ENCODE results near the gene EFCC1. TPM values are rescaled to one million over a fixed set of nuclear protein-coding genes. Genes with fewer than 3 reads are reported as not detected.

Gene EFCC1
- total RNA-seq, 4 donors from 2014 or later = 0.75 to 2.2 (median 1.7) TPM

- Histone ChIP-seq H3K4me1 (peaks cover 15 to 69% (median 46%) of the 10 kb centered on the region in 4 donors), H3K36me3 (no peaks in the 10 kb centered on the region), H3K4me3 (no peak overlapping the region), H3K9me3 (no peaks in the 10 kb centered on the region), H3K27ac (peak overlapping the region; percentile 54 to 86 (median 76)), H3K27me3 (no peaks in the 10 kb centered on the region)
- TF ChIP-seq EP300 (IDR thresholded peaks at IDR 0.05; ENCODE audit: low read depth) = no peak
- TF ChIP-seq POLR2A (IDR thresholded peaks at IDR 0.05) = no peak
- TF ChIP-seq CTCF (IDR thresholded peaks at IDR 0.05) = no peak
- no peak for TF ChIP-seq POLR2AphosphoS5 (IDR thresholded peaks at IDR 0.05)
- in situ Hi-C loops (cut with MboI; ENCODE audit: low pct_ligation_motif_present in 1 of 4, low pct_unique_long_range_greater_than_20kb in 1 of 4, low sequenced_read_pairs in 3 of 4) (loop anchor here in 1 of 4 donors (10.0 kb wide), 1 partner anchor 186 kb away; the partner anchor contains the start of gene COPG1), intact Hi-C loops (cut with DNase I; ENCODE audit: low total_unique reads) (loop anchor here (10.0 kb wide), 1 partner anchor 186 kb away; the partner anchor contains the start of gene COPG1)
- peak; percentile 73 for DNase-seq
- WGBS, 2 donors (ENCODE audit: low coverage in 1 of 2) = 43% methylated on average over 4 of the region's 4 CpGs; no CpG with 5 or more reads in 1 of the 2 donors
These were observed 57.5 kb downstream of the EFCC1 start for GRCh38 chr3:129058441-129059200.

GRCh38 chr3:129059311-129059958, 58.3 kb downstream of the EFCC1 start:
- no peaks in the 10 kb centered on the region for H3K27me3 ChIP-seq
- no peak overlapping the region for H3K4me3 ChIP-seq
- H3K36me3 ChIP-seq = no peaks in the 10 kb centered on the region
- H3K4me1 ChIP-seq = peaks cover 12 to 69% (median 43%) of the 10 kb centered on the region in 4 donors
- intact Hi-C loops (cut with DNase I; ENCODE audit: low total_unique reads) = loop anchor here (10.0 kb wide), 1 partner anchor 185 kb away; the partner anchor contains the start of gene COPG1
- in situ Hi-C loops (cut with MboI; ENCODE audit: low pct_ligation_motif_present in 1 of 4, low pct_unique_long_range_greater_than_20kb in 1 of 4, low sequenced_read_pairs in 3 of 4) = loop anchor here in 1 of 4 donors (10.0 kb wide), 1 partner anchor 185 kb away; the partner anchor contains the start of gene COPG1
- WGBS, 2 donors (ENCODE audit: low coverage in 1 of 2) = 84 to 87% methylated on average over 6 to 11 of the region's 11 CpGs
- DNase-seq = no peak
- no peaks in the 10 kb centered on the region for H3K9me3 ChIP-seq
- TF ChIP-seq CTCF (IDR thresholded peaks at IDR 0.05) (no peak), POLR2A (IDR thresholded peaks at IDR 0.05) (no peak), EP300 (IDR thresholded peaks at IDR 0.05; ENCODE audit: low read depth) (no peak), POLR2AphosphoS5 (IDR thresholded peaks at IDR 0.05) (no peak)
- peak overlapping the region; percentile 54 to 86 (median 76) for H3K27ac ChIP-seq

- no peak for DNase-seq
- in situ Hi-C loops (cut with MboI; ENCODE audit: low pct_ligation_motif_present in 1 of 4, low pct_unique_long_range_greater_than_20kb in 1 of 4, low sequenced_read_pairs in 3 of 4) (no loop called here), intact Hi-C loops (cut with DNase I; ENCODE audit: low total_unique reads) (no loop called here)
- TF ChIP-seq CTCF (IDR thresholded peaks at IDR 0.05) (no peak), EP300 (IDR thresholded peaks at IDR 0.05; ENCODE audit: low read depth) (no peak)
- no peaks in the 10 kb centered on the region for H3K27me3 ChIP-seq
- H3K36me3 ChIP-seq = no peaks in the 10 kb centered on the region
- H3K27ac ChIP-seq = peak within 1 kb of the TSS; percentile 54 to 94 (median 80)
- no peaks in the 10 kb centered on the region for H3K9me3 ChIP-seq
- peaks cover 12 to 65% (median 41%) of the 10 kb centered on the region in 4 donors for H3K4me1 ChIP-seq
- H3K4me3 ChIP-seq = no peak within 1 kb of the TSS
- WGBS, 2 donors (ENCODE audit: low coverage in 1 of 2) = 82 to 88% methylated on average over 3 to 8 of the region's 13 CpGs
These were observed 59.3 kb downstream of the EFCC1 start, which contains the start of gene GP9 for GRCh38 chr3:129060276-129061022. TSS of gene GP9 (plus strand) at chr3:129060779. CDS start at chr3:129061740, 961 bp downstream.

Data from transverse colon (tissue), 4 donors.